DMS 273 (cell line): Measurements from ENCODE around the gene MRC1.

ENCODE experiments used
- DNase-seq: peaks from one replicate; lab custom pipeline; 2025; ENCODE audit not compliant: unreplicated experiment; lab: John Stamatoyannopoulos, UW

Gene MRC1

DNA sequence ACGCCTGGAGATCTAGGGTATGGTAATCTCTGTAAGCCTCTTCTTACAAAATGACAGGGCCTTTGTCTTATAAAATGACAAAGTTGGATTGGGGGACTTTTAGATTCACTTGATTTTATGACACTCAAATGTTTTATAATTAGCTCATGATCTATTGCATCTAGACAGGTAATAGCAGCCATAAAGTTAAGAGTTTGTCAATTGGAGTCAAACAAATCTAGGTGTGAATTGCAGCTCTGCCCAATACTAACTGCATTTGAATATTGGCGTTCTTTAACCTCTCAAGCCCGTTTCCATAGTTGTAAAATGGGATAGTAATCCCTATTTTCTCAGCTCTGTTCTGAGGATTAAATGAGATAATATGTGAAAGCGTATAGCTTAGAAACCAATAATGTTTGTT, 14.1 kb upstream of the MRC1 start:
- DNase-seq = no peak

- no peak for DNase-seq
Measured at GRCh38 chr10:17795813-17796594, 13.1 kb upstream of the MRC1 start.

DNA sequence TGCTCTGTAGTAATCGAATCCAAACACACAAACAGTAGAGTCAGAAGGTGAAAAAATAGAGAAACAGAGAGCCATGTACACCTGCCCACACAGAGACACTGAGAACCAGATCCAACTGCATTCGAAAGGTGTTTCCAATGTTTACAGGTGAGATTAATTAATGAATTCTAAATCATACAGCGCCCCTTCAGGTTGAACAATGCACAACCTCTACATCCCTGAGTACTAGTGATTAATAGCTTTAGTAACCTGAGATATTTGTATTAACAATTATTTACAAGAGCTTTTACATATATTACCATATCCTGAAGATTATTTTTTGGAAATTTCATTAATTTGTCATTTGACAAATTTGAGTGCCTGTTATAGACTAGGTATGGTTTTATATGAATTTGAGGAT, 7.6 kb upstream of the MRC1 start:
- no peak for DNase-seq

DNA sequence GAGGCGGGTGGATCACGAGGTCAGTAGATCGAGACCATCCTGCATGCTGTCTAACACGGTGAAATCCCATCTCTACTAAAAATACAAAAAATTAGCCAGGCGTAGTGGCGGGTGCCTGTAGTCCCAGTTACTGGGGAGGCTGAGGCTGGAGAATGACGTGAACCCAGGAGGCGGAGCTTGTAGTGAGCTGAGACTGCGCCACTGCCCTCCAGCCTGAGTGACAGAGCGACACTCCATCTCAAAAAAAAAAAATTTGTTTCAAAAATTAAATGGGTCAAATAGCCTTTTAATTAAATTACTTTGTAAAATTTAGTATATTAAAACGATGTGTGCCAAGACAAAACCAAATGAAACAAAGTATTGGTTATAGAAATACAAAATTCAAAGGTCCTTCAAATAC, 6.8 kb upstream of the MRC1 start:
- DNase-seq = no peak

DNA sequence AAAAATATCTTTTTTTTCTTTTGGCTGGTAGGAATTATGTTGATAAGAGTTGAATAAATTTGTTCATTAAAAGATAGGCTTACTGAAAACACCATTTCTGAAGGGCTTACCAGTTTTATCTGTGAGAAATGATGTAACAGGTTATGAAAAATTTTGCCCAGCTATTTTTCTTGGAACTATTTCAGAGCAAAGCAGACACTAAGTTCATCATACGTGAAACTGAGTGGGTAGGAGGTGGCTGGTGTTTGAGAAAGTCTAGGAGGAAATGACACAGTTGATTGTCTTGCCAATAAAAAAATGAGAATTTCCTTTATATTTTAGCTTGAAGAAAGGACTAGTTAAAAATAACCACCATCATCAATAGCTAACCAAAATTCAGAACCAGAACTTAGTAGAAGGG, 6.2 kb upstream of the MRC1 start:
- DNase-seq = no peak

- DNase-seq = no peak
Measured at GRCh38 chr10:17805330-17805729, 3.8 kb upstream of the MRC1 start.

DNA sequence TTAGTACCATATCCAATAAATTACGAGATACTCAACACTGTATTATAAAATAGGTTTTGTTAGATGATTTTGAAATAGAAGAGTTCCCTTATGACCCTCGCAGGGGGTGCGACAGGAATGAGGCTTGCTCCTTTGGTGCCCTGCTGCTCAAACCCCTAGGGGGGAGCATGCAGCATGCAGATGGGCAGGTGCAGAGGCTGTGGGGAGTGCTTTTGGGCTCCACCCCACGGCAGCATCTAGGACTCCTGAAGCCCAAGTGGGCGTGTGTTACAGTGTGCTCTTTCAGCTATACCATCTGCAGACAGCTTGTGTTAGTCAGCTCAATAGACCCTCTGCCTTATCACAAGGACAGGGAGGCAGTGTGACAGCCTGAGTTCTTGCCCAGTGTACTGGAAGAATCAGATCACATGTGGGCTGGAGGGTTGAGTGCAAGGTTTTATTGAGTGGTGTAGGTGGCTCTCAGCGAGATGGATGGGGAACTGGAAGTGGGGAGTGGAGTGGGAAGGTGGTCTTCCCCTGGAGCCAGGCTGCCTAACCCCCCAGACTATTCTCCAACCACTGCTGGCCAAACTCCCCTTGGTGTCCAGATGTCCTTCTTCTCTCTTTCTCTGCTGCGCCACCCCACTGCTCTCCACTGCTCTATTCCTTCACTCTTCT, 3.1 kb upstream of the MRC1 start:
- peak; percentile 52 for DNase-seq

DNA sequence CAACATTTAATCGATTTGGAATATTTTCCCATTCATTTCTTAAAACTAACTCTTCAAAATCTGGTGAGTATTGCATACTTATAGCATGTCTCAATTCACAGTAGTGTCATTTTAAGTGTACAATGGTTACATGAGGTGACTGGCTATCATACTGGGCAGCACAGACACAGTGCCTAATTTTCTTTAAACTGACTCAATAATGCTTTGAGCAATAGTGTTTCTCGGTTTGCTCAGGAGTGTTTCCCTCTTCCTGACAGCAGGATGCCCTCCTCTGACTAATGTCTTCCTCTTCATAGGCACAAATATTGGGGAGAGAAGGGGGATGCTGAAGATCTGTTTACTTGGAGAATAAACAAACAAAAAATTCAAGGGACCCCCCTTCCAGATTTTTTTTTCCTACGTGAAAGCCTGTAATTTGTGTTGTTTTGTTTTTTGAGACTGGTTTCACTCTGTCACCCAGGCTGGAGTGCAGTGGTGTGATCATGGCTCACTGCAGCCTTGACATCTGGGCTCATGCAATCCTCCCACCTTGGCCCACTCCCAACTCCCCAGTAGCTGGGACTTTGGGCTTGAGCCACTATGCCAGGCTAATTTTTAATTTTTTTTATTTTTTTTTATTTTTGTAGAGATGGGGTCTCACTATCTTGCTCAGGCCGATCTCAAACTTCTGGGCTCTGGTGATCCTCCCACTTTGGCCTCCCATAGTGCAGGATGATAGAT, 2.2 kb downstream of the MRC1 start:
- DNase-seq = peak; percentile 44

- DNase-seq = no peak
Measured at GRCh38 chr10:17814973-17815372, 5.8 kb downstream of the MRC1 start.

GRCh38 chr10:17816199-17816598, 7.1 kb downstream of the MRC1 start:
- no peak for DNase-seq

DNA sequence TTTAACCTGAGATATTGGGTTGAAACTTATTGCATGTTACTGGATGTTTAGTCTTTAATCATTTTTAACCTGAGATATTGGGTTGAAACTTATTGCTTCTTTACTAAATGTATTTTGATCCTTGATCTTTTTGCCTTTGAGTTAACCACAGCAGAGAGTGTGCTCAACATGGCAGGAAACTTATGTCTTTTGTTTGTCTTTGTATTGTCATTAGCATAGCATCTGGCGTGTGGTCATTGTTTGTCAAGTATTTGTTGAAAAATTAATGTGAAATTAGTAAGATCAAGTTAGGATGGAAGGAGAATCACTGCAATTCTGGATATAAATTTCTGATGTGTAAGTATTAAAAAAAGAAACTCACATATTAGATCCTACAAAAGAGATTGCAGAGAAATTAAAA, 8.2 kb downstream of the MRC1 start:
- DNase-seq = no peak

- no peak for DNase-seq
Measured at GRCh38 chr10:17817790-17818189, 8.6 kb downstream of the MRC1 start.

- DNase-seq = no peak
Measured at GRCh38 chr10:17819836-17820235, 10.7 kb downstream of the MRC1 start.

- peak; percentile 19 for DNase-seq
Measured at GRCh38 chr10:17820943-17821342, 11.8 kb downstream of the MRC1 start.

- DNase-seq = no peak
Measured at GRCh38 chr10:17821893-17822292, 12.7 kb downstream of the MRC1 start.

GRCh38 chr10:17831341-17831740, 22.2 kb downstream of the MRC1 start:
- DNase-seq = no peak

DNA sequence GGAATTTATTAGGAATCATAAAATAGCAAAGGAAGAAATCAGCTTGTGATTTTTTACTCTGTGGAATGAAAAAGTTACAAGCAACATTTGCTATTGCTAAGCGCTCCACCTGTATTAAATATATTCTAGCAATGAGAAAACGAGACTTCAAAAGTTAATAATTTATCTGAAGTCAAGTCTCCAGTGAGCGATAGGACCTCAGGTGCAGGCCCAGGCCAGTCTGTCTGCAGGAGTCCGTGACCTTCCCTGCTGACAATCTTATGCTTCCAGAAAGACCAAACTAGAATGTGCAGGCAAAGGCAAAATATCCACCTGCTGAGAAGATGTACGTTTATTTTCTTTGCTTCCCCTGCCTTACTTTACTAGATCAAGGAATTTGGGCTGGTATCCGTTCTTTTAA, 22.7 kb downstream of the MRC1 start:
- no peak for DNase-seq

- DNase-seq = no peak
Measured at GRCh38 chr10:17833656-17834055, 24.5 kb downstream of the MRC1 start.

DNA sequence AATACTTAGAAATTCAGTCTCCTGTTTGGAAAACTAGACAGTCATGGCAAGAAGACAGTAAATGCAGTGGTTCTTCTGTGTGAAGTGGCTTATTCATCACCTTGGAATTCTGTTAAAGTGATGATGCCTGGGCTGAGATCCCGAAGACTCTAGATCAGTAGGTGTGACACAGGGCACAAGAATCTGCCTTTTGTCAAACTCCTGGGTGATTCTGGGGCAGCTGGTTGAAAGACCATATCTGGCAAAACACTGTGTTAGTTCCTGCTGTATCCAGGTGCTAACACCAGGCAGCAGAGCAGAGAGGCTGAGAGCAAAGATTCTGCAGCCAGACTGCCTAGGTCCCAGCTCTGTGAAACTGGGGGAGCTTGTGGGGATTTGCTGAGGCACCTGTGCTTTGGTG, 26.5 kb downstream of the MRC1 start:
- DNase-seq = peak; percentile 4

DNA sequence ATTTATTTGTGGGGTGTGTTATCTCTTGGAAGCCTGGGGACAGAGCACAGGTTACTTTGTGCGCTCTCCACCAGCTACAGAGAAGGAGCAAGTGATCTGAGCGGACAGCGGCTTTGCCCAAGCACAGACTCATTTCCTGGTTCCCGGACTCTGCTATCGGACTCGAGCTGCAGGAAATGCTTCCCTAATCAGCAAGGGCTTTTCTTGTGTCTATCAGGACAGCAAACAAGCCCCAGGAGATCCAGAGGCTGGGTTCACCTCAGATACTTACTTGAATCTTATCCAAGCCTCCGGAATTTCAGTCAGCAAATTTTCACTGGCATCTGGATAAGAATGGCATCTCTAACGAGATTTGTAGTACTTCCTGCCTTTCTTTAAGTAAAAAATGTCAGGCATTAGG, 27.8 kb downstream of the MRC1 start:
- DNase-seq = peak; percentile 19

GRCh38 chr10:17838080-17838648, 29.0 kb downstream of the MRC1 start:
- DNase-seq = peak; percentile 72

GRCh38 chr10:17841050-17841449, 31.9 kb downstream of the MRC1 start:
- DNase-seq = no peak
